Neuronal stem cell (in vitro differentiated cells): ENCODE measurements around the gene TM4SF1.
A peak's percentile ranks its signal among the peaks of the same experiment; 100 is the strongest.
"Not testable (repeated sequence)": the region's sequence is repeated elsewhere in the genome, so short reads cannot be mapped to it uniquely, and the experiment has no call there.

Source experiments
- DNase-seq: peaks from one replicate; pipeline ENCODE4 v3.0.0-alpha.2; 2013; ENCODE audit warnings: low spot score
- H2AFZ ChIP-seq: one replicate; pipeline ENCODE4 v1.6.1; 2013; ENCODE audit warnings: mild to moderate bottlenecking, low read length, inconsistent platforms
- H2AK5ac ChIP-seq: 2 replicates; pipeline ENCODE4 v1.6.1; 2013; ENCODE audit warnings: low read depth, mild to moderate bottlenecking, inconsistent platforms, low read length, moderate library complexity, mixed read lengths
- H2BK120ac ChIP-seq: 2 replicates; pipeline ENCODE4 v1.6.1; 2013; ENCODE audit warnings: low read depth, mild to moderate bottlenecking, inconsistent platforms, low read length, moderate library complexity, mixed read lengths
- H2BK12ac ChIP-seq: one replicate; pipeline ENCODE4 v1.6.1; 2013; ENCODE audit warnings: low read length, inconsistent platforms
- H2BK15ac ChIP-seq: 2 replicates; pipeline ENCODE4 v1.6.1; 2013; ENCODE audit warnings: mild to moderate bottlenecking, low read length, inconsistent platforms, mixed read lengths
- H2BK5ac ChIP-seq: one replicate; pipeline ENCODE4 v1.6.1; 2013; ENCODE audit warnings: inconsistent platforms, mild to moderate bottlenecking, low read length, moderate library complexity
- H3K14ac ChIP-seq: one replicate; pipeline ENCODE4 v1.6.1; 2013; ENCODE audit warnings: low read length, inconsistent platforms
- H3K18ac ChIP-seq: 2 replicates; pipeline ENCODE4 v1.6.1; 2013; ENCODE audit warnings: low read length, inconsistent platforms
- H3K23ac ChIP-seq: 2 replicates; pipeline ENCODE4 v1.6.1; 2013; ENCODE audit warnings: low read depth, mild to moderate bottlenecking, mixed read lengths, low read length, inconsistent platforms; ENCODE audit not compliant: poor library complexity
- H3K27ac ChIP-seq: replicated peaks from 3 replicates; pipeline ENCODE4 v1.5.1; 2013; ENCODE audit warnings: low read length, inconsistent platforms
- H3K27me3 ChIP-seq, 3 experiments: 2 replicates each; pipeline ENCODE4 v1.6.1; 2013; ENCODE audit warnings: low read length in 3 of 3, mild to moderate bottlenecking in 2 of 3, inconsistent platforms in 1 of 3, low read depth in 1 of 3, mixed read lengths in 1 of 3, moderate library complexity in 1 of 3; ENCODE audit not compliant: control insufficient read depth in 3 of 3, insufficient read depth in 3 of 3
- H3K36me3 ChIP-seq, 2 donors: replicated peaks in 1 of 2; 2 replicates each; pipeline ENCODE4 v1.6.1; 2013; ENCODE audit warnings: low read length in 2 of 2; ENCODE audit not compliant: control insufficient read depth in 2 of 2, insufficient read depth in 2 of 2
- H3K4ac ChIP-seq: 2 replicates; pipeline ENCODE4 v1.6.1; 2013; ENCODE audit warnings: inconsistent platforms, mild to moderate bottlenecking, low read length, moderate library complexity
- H3K4me1 ChIP-seq, 2 donors: 1 replicate in 1 of 2; 2 replicates in 1 of 2; pipeline ENCODE4 v1.6.1; 2013; ENCODE audit warnings: low read length in 2 of 2, low read depth in 1 of 2; ENCODE audit not compliant: control insufficient read depth in 2 of 2, insufficient read depth in 1 of 2
- H3K4me2 ChIP-seq: one replicate; pipeline ENCODE4 v1.6.1; 2013; ENCODE audit warnings: mild to moderate bottlenecking, low read length, inconsistent platforms; ENCODE audit not compliant: insufficient read depth, poor library complexity, severe bottlenecking
- H3K4me3 ChIP-seq, 2 donors: 2 replicates each; pipeline ENCODE4 v1.5.1; 2013; ENCODE audit warnings: low read length in 2 of 2, mild to moderate bottlenecking in 2 of 2, inconsistent platforms in 1 of 2, moderate library complexity in 1 of 2
- H3K79me1 ChIP-seq: one replicate; pipeline ENCODE4 v1.6.1; 2013; ENCODE audit warnings: low read depth, mild to moderate bottlenecking, inconsistent platforms, low read length, moderate library complexity
- H3K9ac ChIP-seq: one replicate; pipeline ENCODE4 v1.6.1; 2013; ENCODE audit warnings: mild to moderate bottlenecking, low read depth, low read length, inconsistent platforms; ENCODE audit not compliant: poor library complexity
- H3K9me3 ChIP-seq, 2 donors: replicated peaks in 1 of 2; 2 replicates each; pipeline versions ENCODE3 to v1.6.1; 2013; ENCODE audit warnings: low read length in 2 of 2, mild to moderate bottlenecking in 2 of 2, inconsistent platforms in 1 of 2, low read depth in 1 of 2, mixed read lengths in 1 of 2, moderate library complexity in 1 of 2; ENCODE audit not compliant: control insufficient read depth in 2 of 2, insufficient read depth in 1 of 2
- H4K8ac ChIP-seq: one replicate; pipeline ENCODE4 v1.6.1; 2013; ENCODE audit warnings: low read depth, mild to moderate bottlenecking, inconsistent platforms, low read length, moderate library complexity
- H4K91ac ChIP-seq: one replicate; pipeline ENCODE4 v1.6.1; 2013; ENCODE audit warnings: low read length, low read depth, mild to moderate bottlenecking, inconsistent platforms; ENCODE audit not compliant: poor library complexity
- WGBS, 2 donors: extraction: QIAGEN DNeasy Blood & Tissue Kit; methylation state at CpG; one replicate each; pipeline ENCODE4 v1.1.7; 2013; ENCODE audit warnings: missing lambda C conversion rate in 2 of 2, mixed read lengths in 1 of 2; ENCODE audit not compliant: insufficient read length in 2 of 2, insufficient replicate concordance in 1 of 2; ENCODE audit errors: extremely low coverage in 2 of 2; 5-methylcytosine and 5-hydroxymethylcytosine counted together

The TM4SF1 gene

GRCh38 chr3:149380220-149380619 is 2.8 kb upstream of the TM4SF1 start:
- not testable (repeated sequence) for H3K18ac ChIP-seq, H3K4ac ChIP-seq, H2BK120ac ChIP-seq, H3K4me1 ChIP-seq, H3K23ac ChIP-seq, DNase-seq, H4K91ac ChIP-seq, H3K79me1 ChIP-seq, H3K9ac ChIP-seq, H4K8ac ChIP-seq, H2BK12ac ChIP-seq, H2AFZ ChIP-seq, H2BK5ac ChIP-seq, H2BK15ac ChIP-seq, H3K27me3 ChIP-seq, H3K14ac ChIP-seq, H3K36me3 ChIP-seq, H3K27ac ChIP-seq, H2AK5ac ChIP-seq, H3K4me3 ChIP-seq, H3K9me3 ChIP-seq, H3K4me2 ChIP-seq
- WGBS, 2 donors: no CpG with 5 or more reads among the region's 32 CpGs

- H3K27ac ChIP-seq: no peak overlapping the region
These were observed 1.2 kb upstream of the TM4SF1 start for GRCh38 chr3:149378478-149379309.

GRCh38 chr3:149376718-149377407 is 586 bp downstream of the TM4SF1 start:
- H3K9ac ChIP-seq: no peak overlapping the region
- no peak for DNase-seq
- H3K4ac ChIP-seq: no peak overlapping the region
- H3K79me1 ChIP-seq: no peaks in the 10 kb centered on the region
- no peak overlapping the region for H4K91ac ChIP-seq
- H3K9me3 ChIP-seq: no peaks in the 10 kb centered on the region
- no peaks in the 10 kb centered on the region for H3K36me3 ChIP-seq
- no peak overlapping the region for H2BK120ac ChIP-seq
- H2BK15ac ChIP-seq: no peak overlapping the region
- peak overlapping the region; percentile 17 for H2AFZ ChIP-seq
- no peak overlapping the region for H3K27ac ChIP-seq
- no CpG with 5 or more reads among the region's 8 CpGs for WGBS, 2 donors
- no peaks in the 10 kb centered on the region for H3K4me1 ChIP-seq
- no peak overlapping the region for H3K14ac ChIP-seq
- H2BK5ac ChIP-seq: no peak overlapping the region
- no peak overlapping the region for H3K23ac ChIP-seq
- H2AK5ac ChIP-seq: no peak overlapping the region
- H3K18ac ChIP-seq: no peak overlapping the region
- no peak overlapping the region for H3K4me3 ChIP-seq
- no peak overlapping the region for H2BK12ac ChIP-seq
- no peak overlapping the region for H4K8ac ChIP-seq
- no peak overlapping the region for H3K4me2 ChIP-seq
- no peaks in the 10 kb centered on the region for H3K27me3 ChIP-seq

More at GRCh38 chr3:149378478-149379309, 1.2 kb upstream of the TM4SF1 start:
- Histone ChIP-seq H2AFZ (no peak overlapping the region), H3K18ac (no peak overlapping the region), H2BK120ac (no peak overlapping the region), H2AK5ac (no peak overlapping the region), H3K23ac (no peak overlapping the region), H3K9ac (no peak overlapping the region), H3K4me1 (no peaks in the 10 kb centered on the region), H3K4me2 (no peak overlapping the region), H3K36me3 (no peaks in the 10 kb centered on the region), H4K91ac (no peak overlapping the region), H3K4me3 (no peak overlapping the region), H3K9me3 (no peaks in the 10 kb centered on the region), H4K8ac (no peak overlapping the region), H3K4ac (no peak overlapping the region), H3K14ac (no peak overlapping the region), H2BK15ac (no peak overlapping the region), H2BK12ac (no peak overlapping the region), H3K79me1 (no peaks in the 10 kb centered on the region), H2BK5ac (no peak overlapping the region), H3K27me3 (no peaks in the 10 kb centered on the region)
- no peak for DNase-seq
- WGBS, 2 donors: no CpG with 5 or more reads among the region's 9 CpGs

GRCh38 chr3:149375501-149376196 is 1.8 kb downstream of the TM4SF1 start:
- no peak overlapping the region for H2BK5ac ChIP-seq
- no peak overlapping the region for H3K4ac ChIP-seq
- peak overlapping the region; percentile 9 for H3K9ac ChIP-seq
- no peaks in the 10 kb centered on the region for H3K9me3 ChIP-seq
- H3K27ac ChIP-seq: no peak overlapping the region
- no peak overlapping the region for H4K8ac ChIP-seq
- peaks cover 0 to 6% of the 10 kb centered on the region in 2 donors for H3K4me1 ChIP-seq
- H2AFZ ChIP-seq: no peak overlapping the region
- no peak overlapping the region for H3K4me2 ChIP-seq
- no CpG with 5 or more reads among the region's 4 CpGs for WGBS, 2 donors
- no peak overlapping the region for H2AK5ac ChIP-seq
- no peak overlapping the region for H2BK120ac ChIP-seq
- H3K4me3 ChIP-seq: no peak overlapping the region
- no peak for DNase-seq
- H3K23ac ChIP-seq: peak overlapping the region; percentile 65
- H3K36me3 ChIP-seq: no peaks in the 10 kb centered on the region
- no peaks in the 10 kb centered on the region for H3K79me1 ChIP-seq
- no peak overlapping the region for H3K14ac ChIP-seq
- no peaks in the 10 kb centered on the region for H3K27me3 ChIP-seq
- H2BK15ac ChIP-seq: no peak overlapping the region
- no peak overlapping the region for H4K91ac ChIP-seq
- H3K18ac ChIP-seq: no peak overlapping the region
- no peak overlapping the region for H2BK12ac ChIP-seq
